Measurements from ENCODE around the gene MRS2.

Gene MRS2

GRCh38 chr6:24460966-24461365 is 58.2 kb downstream of the MRS2 start:
- no peak for DNase-seq (ENCODE audit: low spot score)
- in situ Hi-C loops (cut with MboI; ENCODE audit: low pct_unique_long_range_greater_than_20kb, low sequenced_read_pairs, unreplicated experiment) = no loop called here
- TF ChIP-seq CTCF (IDR thresholded peaks at IDR 0.05; ENCODE audit: extremely low read depth, insufficient read depth, missing control alignments) = no peak

- no peak for DNase-seq (ENCODE audit: low spot score)
- in situ Hi-C loops (cut with MboI; ENCODE audit: low pct_unique_long_range_greater_than_20kb, low sequenced_read_pairs, unreplicated experiment) = no loop called here
- no peak for TF ChIP-seq CTCF (IDR thresholded peaks at IDR 0.05; ENCODE audit: extremely low read depth, insufficient read depth, missing control alignments)
Observed at GRCh38 chr6:24464253-24465038, 61.7 kb downstream of the MRS2 start.

GRCh38 chr6:24469811-24470210 is 67.1 kb downstream of the MRS2 start:
- DNase-seq (ENCODE audit: low spot score) = no peak
- in situ Hi-C loops (cut with MboI; ENCODE audit: low pct_unique_long_range_greater_than_20kb, low sequenced_read_pairs, unreplicated experiment) = no loop called here
- TF ChIP-seq CTCF (IDR thresholded peaks at IDR 0.05; ENCODE audit: extremely low read depth, insufficient read depth, missing control alignments) = no peak

GRCh38 chr6:24472181-24472580 is 69.4 kb downstream of the MRS2 start:
- no peak for DNase-seq (ENCODE audit: low spot score)
- no peak for TF ChIP-seq CTCF (IDR thresholded peaks at IDR 0.05; ENCODE audit: extremely low read depth, insufficient read depth, missing control alignments)
- in situ Hi-C loops (cut with MboI; ENCODE audit: low pct_unique_long_range_greater_than_20kb, low sequenced_read_pairs, unreplicated experiment) = no loop called here
